Progenitor cell of endocrine pancreas (in vitro differentiated cells): Measurements from ENCODE around the gene TEX264. TPM values are rescaled to one million over a fixed set of nuclear protein-coding genes. Genes with fewer than 3 reads are reported as not detected.

Experiments
- DNase-seq: peaks from one replicate; pipeline ENCODE4 v3.0.0; 2021; ENCODE audit warnings: low spot score; ENCODE audit not compliant: unreplicated experiment
- H3K27ac Mint-ChIP-seq: 2 replicates; pipeline ENCODE4 v1.8.0; 2021; ENCODE audit warnings: mild to moderate bottlenecking, moderate library complexity, mixed read lengths
- H3K27me3 Mint-ChIP-seq: 2 replicates; pipeline ENCODE4 v1.8.0; 2021; ENCODE audit warnings: mixed read lengths
- H3K36me3 Mint-ChIP-seq: 2 replicates; pipeline ENCODE4 v1.8.0; 2022; ENCODE audit warnings: mixed read lengths; ENCODE audit not compliant: insufficient read depth
- H3K4me1 Mint-ChIP-seq: 2 replicates; pipeline ENCODE4 v1.8.0; 2021; ENCODE audit warnings: low read depth, mixed read lengths
- H3K4me3 Mint-ChIP-seq: 2 replicates; pipeline ENCODE4 v1.8.0; 2021; ENCODE audit warnings: low read depth, mild to moderate bottlenecking, moderate library complexity, mixed read lengths
- H3K9me3 Mint-ChIP-seq: 2 replicates; pipeline ENCODE4 v1.8.0; 2021; ENCODE audit warnings: low read depth, mixed read lengths
- CTCF ChIP-seq: fragments of 200-600 bp; sonication (generic); IDR thresholded peaks from one replicate; pipeline ENCODE4 v1.5.0; 2021; ENCODE audit warnings: antibody characterized with exemption, mild to moderate bottlenecking; ENCODE audit not compliant: unreplicated experiment
- total RNA-seq: library from RNA; stranded (reverse); gene quantifications from 2 replicates; pipeline ENCODE4 v1.2.1, GENCODE V29; 2021

Gene TEX264
- total RNA-seq, 1 donor from 2014 or later: 29.6 TPM

- no peak overlapping the region for H3K4me3 Mint-ChIP-seq
- H3K36me3 Mint-ChIP-seq: no peaks in the 10 kb centered on the region
- no peak for TF ChIP-seq CTCF
- H3K4me1 Mint-ChIP-seq: no peaks in the 10 kb centered on the region
- no peaks in the 10 kb centered on the region for H3K9me3 Mint-ChIP-seq
- peak overlapping the region; percentile 8 for H3K27ac Mint-ChIP-seq
- no peak for DNase-seq
- peaks cover 2% of the 10 kb centered on the region for H3K27me3 Mint-ChIP-seq
Measured at GRCh38 chr3:51719410-51720025, 48.5 kb downstream of the TEX264 start.

- Mint-ChIP-seq H3K4me3 (no peak overlapping the region), H3K36me3 (no peaks in the 10 kb centered on the region), H3K9me3 (no peaks in the 10 kb centered on the region), H3K27me3 (no peaks in the 10 kb centered on the region), H3K27ac (no peak overlapping the region), H3K4me1 (no peaks in the 10 kb centered on the region)
- DNase-seq: no peak
- no peak for TF ChIP-seq CTCF
Measured at GRCh38 chr3:51720292-51721061, 49.4 kb downstream of the TEX264 start.

- no peak overlapping the region for H3K4me3 Mint-ChIP-seq
- TF ChIP-seq CTCF: no peak
- no peaks in the 10 kb centered on the region for H3K4me1 Mint-ChIP-seq
- DNase-seq: no peak
- no peaks in the 10 kb centered on the region for H3K36me3 Mint-ChIP-seq
- H3K27me3 Mint-ChIP-seq: no peaks in the 10 kb centered on the region
- no peaks in the 10 kb centered on the region for H3K9me3 Mint-ChIP-seq
- no peak overlapping the region for H3K27ac Mint-ChIP-seq
Measured at GRCh38 chr3:51721062-51721745, 50.2 kb downstream of the TEX264 start.

- DNase-seq: no peak
- no peak overlapping the region for H3K4me3 Mint-ChIP-seq
- H3K4me1 Mint-ChIP-seq: no peaks in the 10 kb centered on the region
- H3K27ac Mint-ChIP-seq: no peak overlapping the region
- H3K36me3 Mint-ChIP-seq: no peaks in the 10 kb centered on the region
- H3K27me3 Mint-ChIP-seq: no peaks in the 10 kb centered on the region
- no peak for TF ChIP-seq CTCF
- H3K9me3 Mint-ChIP-seq: no peaks in the 10 kb centered on the region
Measured at GRCh38 chr3:51722362-51722761, 51.3 kb downstream of the TEX264 start.

GRCh38 chr3:51727500-51727899 lies 56.4 kb downstream of the TEX264 start:
- no peaks in the 10 kb centered on the region for H3K27me3 Mint-ChIP-seq
- TF ChIP-seq CTCF: no peak
- H3K4me3 Mint-ChIP-seq: no peak overlapping the region
- no peak for DNase-seq
- no peaks in the 10 kb centered on the region for H3K36me3 Mint-ChIP-seq
- no peaks in the 10 kb centered on the region for H3K9me3 Mint-ChIP-seq
- H3K27ac Mint-ChIP-seq: no peak overlapping the region
- no peaks in the 10 kb centered on the region for H3K4me1 Mint-ChIP-seq
